ENCODE data around the gene ENTPD7. TPM values are rescaled to one million over a fixed set of nuclear protein-coding genes. Genes with fewer than 3 reads are reported as not detected.
"Not testable (repeated sequence)": the region's sequence is repeated elsewhere in the genome, so short reads cannot be mapped to it uniquely, and the experiment has no call there.

The ENTPD7 gene
- total RNA-seq, 2 experiments from 2014 or later = 5.8 to 5.9 TPM

- Mint-ChIP-seq H3K4me1 (peaks cover 3% of the 10 kb centered on the region), H3K27me3 (no peaks in the 10 kb centered on the region), H3K27ac (no peak overlapping the region), H3K36me3 (ENCODE audit: low read depth) (peaks cover 49% of the 10 kb centered on the region), H3K9me3 (no peaks in the 10 kb centered on the region), H3K4me3 (no peak overlapping the region)
- ChIA-PET CTCF (interaction anchor here (0.6 to 0.7 kb wide), 2 partner anchors 11 to 42 kb away, joined by 3 read pairs; no protein-coding TSS in a partner anchor), POLR2A (no interaction called here)
- no peak for DNase-seq
Observed at GRCh38 chr10:99714446-99714845, 55.1 kb downstream of the ENTPD7 start.

- H3K9me3 Mint-ChIP-seq = no peaks in the 10 kb centered on the region
Observed at GRCh38 chr10:99720387-99720786, 61.1 kb downstream of the ENTPD7 start.

GRCh38 chr10:99730026-99730425 is 70.7 kb downstream of the ENTPD7 start:
- no peak overlapping the region for H3K4me3 Mint-ChIP-seq
- POLR2A ChIA-PET = no interaction called here

More at GRCh38 chr10:99720387-99720786, 61.1 kb downstream of the ENTPD7 start:
- H3K27me3 Mint-ChIP-seq = no peaks in the 10 kb centered on the region
- H3K36me3 Mint-ChIP-seq (ENCODE audit: low read depth) = peaks cover 45% of the 10 kb centered on the region
- ChIA-PET POLR2A (no interaction called here), CTCF (no interaction called here)
- H3K4me3 Mint-ChIP-seq = no peak overlapping the region
- no peak for DNase-seq
- H3K27ac Mint-ChIP-seq = no peak overlapping the region
- H3K4me1 Mint-ChIP-seq = no peaks in the 10 kb centered on the region

GRCh38 chr10:99731306-99732032 is 72.2 kb downstream of the ENTPD7 start:
- ChIA-PET POLR2A (no interaction called here), CTCF (interaction anchor here (1.4 to 3.1 kb wide), 3 partner anchors 10 to 106 kb away, joined by 5 to 25 read pairs (median 5); no protein-coding TSS in a partner anchor)
- Mint-ChIP-seq H3K9me3 (no peaks in the 10 kb centered on the region), H3K4me1 (peaks cover 23% of the 10 kb centered on the region), H3K36me3 (ENCODE audit: low read depth) (peaks cover 32% of the 10 kb centered on the region), H3K27me3 (no peaks in the 10 kb centered on the region), H3K4me3 (peak overlapping the region; percentile 100), H3K27ac (peak overlapping the region; percentile 99)
- DNase-seq = no peak

More at GRCh38 chr10:99730026-99730425, 70.7 kb downstream of the ENTPD7 start:
- no peaks in the 10 kb centered on the region for H3K27me3 Mint-ChIP-seq
- no peaks in the 10 kb centered on the region for H3K9me3 Mint-ChIP-seq
- H3K36me3 Mint-ChIP-seq (ENCODE audit: low read depth) = peaks cover 36% of the 10 kb centered on the region
- no peak overlapping the region for H3K27ac Mint-ChIP-seq
- no peak for DNase-seq
- H3K4me1 Mint-ChIP-seq = peaks cover 23% of the 10 kb centered on the region
- CTCF ChIA-PET = no interaction called here

- Mint-ChIP-seq H3K36me3 (ENCODE audit: low read depth) (peaks cover 33% of the 10 kb centered on the region), H3K4me1 (peaks cover 24% of the 10 kb centered on the region), H3K27me3 (no peaks in the 10 kb centered on the region), H3K9me3 (no peaks in the 10 kb centered on the region), H3K27ac (peak within 1 kb of the TSS; percentile 99), H3K4me3 (peak within 1 kb of the TSS; percentile 100)
- peak; percentile 96 for DNase-seq
- ChIA-PET CTCF (interaction anchor here (0.6 to 3.1 kb wide), 6 partner anchors 9 to 660 kb away, joined by 3 to 25 read pairs (median 4); no protein-coding TSS in a partner anchor), POLR2A (interaction anchor here (0.5 to 1.0 kb wide), 3 partner anchors 73 to 138 kb away, joined by 3 to 4 read pairs (median 3); partner anchors contain the start of gene ENTPD7)
Observed at GRCh38 chr10:99732033-99732842, 72.9 kb downstream of the ENTPD7 start, which contains the start of the genes COX15 and CUTC. Gene COX15, minus strand, starts transcription at chr10:99732127. Its CDS starts 78 bp downstream, at chr10:99732049. Gene CUTC, plus strand, starts transcription at chr10:99732234. Its CDS starts 115 bp downstream, at chr10:99732349.

- no peaks in the 10 kb centered on the region for H3K27me3 Mint-ChIP-seq
- H3K36me3 Mint-ChIP-seq (ENCODE audit: low read depth) = peaks cover 32% of the 10 kb centered on the region
- ChIA-PET POLR2A (interaction anchor here (0.9 kb wide), 1 partner anchor 137 kb away, joined by 4 read pairs; no protein-coding TSS in a partner anchor), CTCF (interaction anchor here (1.4 to 3.1 kb wide), 2 partner anchors 8 to 108 kb away, joined by 5 to 25 read pairs; no protein-coding TSS in a partner anchor)
- DNase-seq = no peak
- H3K9me3 Mint-ChIP-seq = no peaks in the 10 kb centered on the region
- peak overlapping the region; percentile 100 for H3K4me3 Mint-ChIP-seq
- peak overlapping the region; percentile 57 for H3K27ac Mint-ChIP-seq
- H3K4me1 Mint-ChIP-seq = peaks cover 28% of the 10 kb centered on the region
Observed at GRCh38 chr10:99733366-99733765, 74.1 kb downstream of the ENTPD7 start.

GRCh38 chr10:99734111-99734510 is 74.8 kb downstream of the ENTPD7 start:
- H3K27ac Mint-ChIP-seq, H3K9me3 Mint-ChIP-seq, DNase-seq, POLR2A ChIA-PET, H3K27me3 Mint-ChIP-seq, H3K4me3 Mint-ChIP-seq: not testable (repeated sequence)
- peaks cover 38% of the 10 kb centered on the region for H3K36me3 Mint-ChIP-seq (ENCODE audit: low read depth)
- peaks cover 26% of the 10 kb centered on the region for H3K4me1 Mint-ChIP-seq
- CTCF ChIA-PET = interaction anchor here (0.6 kb wide), 1 partner anchor 125 kb away, joined by 4 read pairs; no protein-coding TSS in a partner anchor

- Mint-ChIP-seq H3K9me3 (peaks cover 17% of the 10 kb centered on the region), H3K4me1 (peaks cover 7% of the 10 kb centered on the region), H3K36me3 (ENCODE audit: low read depth) (peaks cover 78% of the 10 kb centered on the region), H3K4me3 (no peak overlapping the region), H3K27me3 (no peaks in the 10 kb centered on the region), H3K27ac (no peak overlapping the region)
- no peak for DNase-seq
- ChIA-PET POLR2A (no interaction called here), CTCF (interaction anchor here (1.3 to 3.7 kb wide), 3 partner anchors 8 to 305 kb away, joined by 3 to 25 read pairs (median 3); partner anchors contain the start of genes COX15 and CUTC)
Observed at GRCh38 chr10:99740260-99740659, 81.0 kb downstream of the ENTPD7 start.

- ChIA-PET POLR2A (no interaction called here), CTCF (interaction anchor here (0.9 to 3.7 kb wide), 5 partner anchors 9 to 305 kb away, joined by 3 to 25 read pairs (median 3); partner anchors contain the start of genes COX15 and CUTC)
- no peak for DNase-seq
- Mint-ChIP-seq H3K4me1 (peaks cover 7% of the 10 kb centered on the region), H3K9me3 (peaks cover 17% of the 10 kb centered on the region), H3K27me3 (no peaks in the 10 kb centered on the region), H3K4me3 (no peak overlapping the region), H3K27ac (no peak overlapping the region), H3K36me3 (ENCODE audit: low read depth) (peaks cover 75% of the 10 kb centered on the region)
Observed at GRCh38 chr10:99740933-99741559, 81.7 kb downstream of the ENTPD7 start.

GRCh38 chr10:99742254-99742653 is 82.9 kb downstream of the ENTPD7 start:
- ChIA-PET POLR2A (no interaction called here), CTCF (interaction anchor here (0.6 to 3.7 kb wide), 4 partner anchors 10 to 498 kb away, joined by 3 to 25 read pairs (median 4); partner anchors contain the start of genes COX15 and CUTC)
- Mint-ChIP-seq H3K9me3 (peaks cover 17% of the 10 kb centered on the region), H3K27ac (no peak overlapping the region), H3K27me3 (no peaks in the 10 kb centered on the region), H3K4me1 (peaks cover 6% of the 10 kb centered on the region), H3K4me3 (no peak overlapping the region), H3K36me3 (ENCODE audit: low read depth) (peaks cover 68% of the 10 kb centered on the region)
- DNase-seq = no peak

- POLR2A ChIA-PET = interaction anchor here (0.6 kb wide), 1 partner anchor 225 kb away, joined by 4 read pairs; no protein-coding TSS in a partner anchor
- CTCF ChIA-PET = interaction anchor here (0.6 to 3.7 kb wide), 4 partner anchors 10 to 498 kb away, joined by 3 to 25 read pairs (median 4); partner anchors contain the start of genes COX15 and CUTC
- H3K4me3 Mint-ChIP-seq = no peak overlapping the region
Observed at GRCh38 chr10:99742701-99743100, 83.4 kb downstream of the ENTPD7 start.

GRCh38 chr10:99743841-99744240 is 84.5 kb downstream of the ENTPD7 start:
- peaks cover 17% of the 10 kb centered on the region for H3K9me3 Mint-ChIP-seq
- H3K4me1 Mint-ChIP-seq = peaks cover 2% of the 10 kb centered on the region
- ChIA-PET POLR2A (no interaction called here), CTCF (interaction anchor here (1.1 to 1.4 kb wide), 2 partner anchors 9 to 16 kb away, joined by 3 read pairs; no protein-coding TSS in a partner anchor)
- H3K36me3 Mint-ChIP-seq (ENCODE audit: low read depth) = peaks cover 64% of the 10 kb centered on the region
- no peaks in the 10 kb centered on the region for H3K27me3 Mint-ChIP-seq
- H3K4me3 Mint-ChIP-seq = no peak overlapping the region
- no peak for DNase-seq
- no peak overlapping the region for H3K27ac Mint-ChIP-seq

More at GRCh38 chr10:99742701-99743100, 83.4 kb downstream of the ENTPD7 start:
- Mint-ChIP-seq H3K27me3 (no peaks in the 10 kb centered on the region), H3K27ac (no peak overlapping the region), H3K9me3 (peaks cover 17% of the 10 kb centered on the region), H3K4me1 (peaks cover 2% of the 10 kb centered on the region), H3K36me3 (ENCODE audit: low read depth) (peaks cover 64% of the 10 kb centered on the region)
- no peak for DNase-seq

Data from activated CD4-positive, alpha-beta T cell treated with anti-CD3 and anti-CD28 coated beads, Interleukin-2, amount 10 ng/mL, durations not matched to agents 7 days and 5 days (primary cell).